Ovary (tissue), 3 donors: ENCODE measurements around the gene MED15.

Source experiments
- CTCF ChIP-seq, 3 donors: fragments of 450-650 bp in 2 of 3; fragments of 200-600 bp in 1 of 3; IDR thresholded peaks; one replicate each; pipeline versions ENCODE4 v1.5.1 to v1.8.0; 2016 to 2022; ENCODE audit warnings: antibody characterized with exemption in 3 of 3, mild to moderate bottlenecking in 1 of 3
- POLR2A ChIP-seq: fragments of 450-650 bp; IDR thresholded peaks from one replicate; pipeline ENCODE4 v1.6.1; 2017; ENCODE audit warnings: antibody characterized with exemption, mild to moderate bottlenecking, moderate library complexity
- donor health status: DM: no; HTN: no; CAD: no.

GRCh38 chr22:20511578-20512229, 4.3 kb downstream of the MED15 start:
- TF ChIP-seq CTCF (IDR thresholded peaks at IDR 0.05): no peak
- no peak for TF ChIP-seq POLR2A
